ENCODE results near the gene PRKCH. TPM values are rescaled to one million over a fixed set of nuclear protein-coding genes. Genes with fewer than 3 reads are reported as not detected.
A peak's percentile ranks its signal among the peaks of the same experiment; 100 is the strongest.

Gene PRKCH
- total RNA-seq, 3 donors from 2014 or later (not counting 1 experiment from before 2014, with no cell fraction given) = 610 to 756 (median 618) TPM

- Mint-ChIP-seq H3K27me3 (ENCODE audit: low read depth in 2 of 2) (no peaks in the 10 kb centered on the region), H3K4me1 (peaks cover 88 to 91% of the 10 kb centered on the region in 2 donors), H3K4me3 (peak overlapping the region; percentile 38), H3K36me3 (peaks cover 7% of the 10 kb centered on the region), H3K27ac (no peak overlapping the region), H3K9me3 (no peaks in the 10 kb centered on the region)
- no peak for TF ChIP-seq CTCF (IDR thresholded peaks at IDR 0.05)
- Histone ChIP-seq H3K4me3 (ENCODE audit: low read length) (no peak overlapping the region), H3K36me3 (ENCODE audit: control insufficient read depth, insufficient read depth, low read length) (no peaks in the 10 kb centered on the region), H3K27me3 (ENCODE audit: control insufficient read depth, insufficient read depth, low read length) (no peaks in the 10 kb centered on the region), H3K4me1 (ENCODE audit: control insufficient read depth, insufficient read depth, low read length) (peaks cover 50% of the 10 kb centered on the region), H3K27ac (ENCODE audit: low read length) (peak overlapping the region; percentile 18), H3K9me3 (ENCODE audit: control insufficient read depth, insufficient read depth, low read length) (no peaks in the 10 kb centered on the region)
- ATAC-seq (no peak), DNase-seq (no peak)
- intact Hi-C loops (cut with micrococcal nuclease) = loop anchor here (5.0 kb wide), 1 partner anchor 36 kb away; no protein-coding TSS in a partner anchor
- WGBS (ENCODE audit: insufficient coverage) = no CpG with 5 or more reads among the region's 2 CpGs
These were observed 80.1 kb downstream of the PRKCH start for GRCh38 chr14:61401461-61401860.

- no peaks in the 10 kb centered on the region for H3K36me3 ChIP-seq (ENCODE audit: control insufficient read depth, insufficient read depth, low read length)
- 26% methylated on average over 2 of the region's 2 CpGs for WGBS (ENCODE audit: insufficient coverage)
- no peaks in the 10 kb centered on the region for H3K27me3 Mint-ChIP-seq (ENCODE audit: low read depth in 2 of 2)
- H3K4me1 ChIP-seq (ENCODE audit: control insufficient read depth, insufficient read depth, low read length) = peaks cover 58% of the 10 kb centered on the region
- H3K36me3 Mint-ChIP-seq = peaks cover 3% of the 10 kb centered on the region
- TF ChIP-seq CTCF (IDR thresholded peaks at IDR 0.05) = no peak
- H3K27ac ChIP-seq (ENCODE audit: low read length) = peak overlapping the region; percentile 75
- no peaks in the 10 kb centered on the region for H3K9me3 Mint-ChIP-seq
- H3K4me3 Mint-ChIP-seq = peak overlapping the region; percentile 71
- intact Hi-C loops (cut with micrococcal nuclease) = loop anchor here (2.0 to 5.0 kb wide), 2 partner anchors 15 to 34 kb away; no protein-coding TSS in a partner anchor
- DNase-seq = peak in 1 of 2 donors; percentile 76
- H3K4me1 Mint-ChIP-seq = peaks cover 88 to 91% of the 10 kb centered on the region in 2 donors
- H3K27me3 ChIP-seq (ENCODE audit: control insufficient read depth, insufficient read depth, low read length) = no peaks in the 10 kb centered on the region
- ATAC-seq = peak; percentile 68 to 83 (median 83)
- no peak overlapping the region for H3K27ac Mint-ChIP-seq
- H3K4me3 ChIP-seq (ENCODE audit: low read length) = no peak overlapping the region
- H3K9me3 ChIP-seq (ENCODE audit: control insufficient read depth, insufficient read depth, low read length) = no peaks in the 10 kb centered on the region
These were observed 82.0 kb downstream of the PRKCH start for GRCh38 chr14:61403411-61403810.

- WGBS (ENCODE audit: insufficient coverage) = 55% methylated on average over 1 of the region's 1 CpG
- peak overlapping the region; percentile 75 for H3K4me3 Mint-ChIP-seq
- Histone ChIP-seq H3K4me1 (ENCODE audit: control insufficient read depth, insufficient read depth, low read length) (peaks cover 69% of the 10 kb centered on the region), H3K9me3 (ENCODE audit: control insufficient read depth, insufficient read depth, low read length) (no peaks in the 10 kb centered on the region), H3K36me3 (ENCODE audit: control insufficient read depth, insufficient read depth, low read length) (no peaks in the 10 kb centered on the region), H3K27ac (ENCODE audit: low read length) (peak overlapping the region; percentile 42), H3K4me3 (ENCODE audit: low read length) (no peak overlapping the region), H3K27me3 (ENCODE audit: control insufficient read depth, insufficient read depth, low read length) (no peaks in the 10 kb centered on the region)
- H3K27ac Mint-ChIP-seq = no peak overlapping the region
- intact Hi-C loops (cut with micrococcal nuclease) = loop anchor here (5.0 kb wide), 1 partner anchor 33 kb away; no protein-coding TSS in a partner anchor
- no peaks in the 10 kb centered on the region for H3K9me3 Mint-ChIP-seq
- ATAC-seq (no peak), DNase-seq (no peak)
- TF ChIP-seq CTCF (IDR thresholded peaks at IDR 0.05) = no peak
- no peaks in the 10 kb centered on the region for H3K36me3 Mint-ChIP-seq
- H3K27me3 Mint-ChIP-seq (ENCODE audit: low read depth in 2 of 2) = no peaks in the 10 kb centered on the region
- H3K4me1 Mint-ChIP-seq = peaks cover 90 to 91% of the 10 kb centered on the region in 2 donors
These were observed 83.3 kb downstream of the PRKCH start for GRCh38 chr14:61404637-61405036.

- no peaks in the 10 kb centered on the region for H3K27me3 Mint-ChIP-seq (ENCODE audit: low read depth in 2 of 2)
- H3K27me3 ChIP-seq (ENCODE audit: control insufficient read depth, insufficient read depth, low read length) = no peaks in the 10 kb centered on the region
- H3K4me3 ChIP-seq (ENCODE audit: low read length) = no peak overlapping the region
- H3K9me3 ChIP-seq (ENCODE audit: control insufficient read depth, insufficient read depth, low read length) = no peaks in the 10 kb centered on the region
- H3K4me1 Mint-ChIP-seq = peaks cover 75 to 76% of the 10 kb centered on the region in 2 donors
- no peak for ATAC-seq
- H3K27ac ChIP-seq (ENCODE audit: low read length) = peak overlapping the region; percentile 42
- H3K36me3 Mint-ChIP-seq = peaks cover under 1% of the 10 kb centered on the region
- no peak overlapping the region for H3K27ac Mint-ChIP-seq
- TF ChIP-seq CTCF (IDR thresholded peaks at IDR 0.05) = no peak
- H3K9me3 Mint-ChIP-seq = no peaks in the 10 kb centered on the region
- no peak for DNase-seq
- H3K4me3 Mint-ChIP-seq = peak overlapping the region; percentile 69
- peaks cover 3% of the 10 kb centered on the region for H3K36me3 ChIP-seq (ENCODE audit: control insufficient read depth, insufficient read depth, low read length)
- intact Hi-C loops (cut with micrococcal nuclease) = no loop called here
- peaks cover 75% of the 10 kb centered on the region for H3K4me1 ChIP-seq (ENCODE audit: control insufficient read depth, insufficient read depth, low read length)
- WGBS (ENCODE audit: insufficient coverage) = 62% methylated on average over 3 of the region's 4 CpGs
These were observed 84.8 kb downstream of the PRKCH start for GRCh38 chr14:61406198-61406597.

Data from natural killer cell (primary cell).